Measurements from ENCODE around the gene SPATA9.

Gene SPATA9

GRCh38 chr5:95730011-95730700, 47.4 kb upstream of the SPATA9 start:
- H3K9me3 ChIP-seq (ENCODE audit: control insufficient read depth, insufficient read depth, low read depth, low read length), result no peaks in the 10 kb centered on the region
- ChIA-PET CTCF (interaction anchor here (0.7 to 1.9 kb wide), 7 partner anchors 51 to 116 kb away, joined by 3 to 10 read pairs (median 4); partner anchors contain the start of gene RFESD), POLR2A (interaction anchor here (0.7 to 3.4 kb wide), 17 partner anchors 8 to 105 kb away, joined by 3 to 34 read pairs (median 3); partner anchors contain the start of genes GLRX and RFESD)
- peak overlapping the region; percentile 93; the same call in 1 of the 2 replicates for H3K27ac ChIP-seq (ENCODE audit: extremely low read depth, low read depth, low read length)
- H3K4me3 ChIP-seq (ENCODE audit: low read depth, low read length), result peak overlapping the region; percentile 93
- H3K4me1 ChIP-seq (ENCODE audit: control insufficient read depth, insufficient read depth, low read length), result peaks cover 8% of the 10 kb centered on the region
- H3K36me3 ChIP-seq (ENCODE audit: control insufficient read depth in 2 of 2, insufficient read depth in 1 of 2, low read length in 2 of 2), result peaks cover 0 to 13% of the 10 kb centered on the region in 2 experiments; a peak in 1 of 3 replicates
- peak; percentile 32; the same call in 1 of the 2 replicates for TF ChIP-seq ZNF335 (tag by site-specific recombination; conservative IDR thresholded peaks at IDR 0.05)
- TF ChIP-seq ZBTB48 (tag by site-specific recombination; IDR thresholded peaks at IDR 0.05), result peak; percentile 18; the same call in 1 of the 2 replicates
- peak; percentile 49 for TF ChIP-seq PRDM6 (tag by site-specific recombination; IDR thresholded peaks at IDR 0.05)
- no peak for TF ChIP-seq ZNF747 (tag by site-specific recombination; IDR thresholded peaks at IDR 0.05)

DNA sequence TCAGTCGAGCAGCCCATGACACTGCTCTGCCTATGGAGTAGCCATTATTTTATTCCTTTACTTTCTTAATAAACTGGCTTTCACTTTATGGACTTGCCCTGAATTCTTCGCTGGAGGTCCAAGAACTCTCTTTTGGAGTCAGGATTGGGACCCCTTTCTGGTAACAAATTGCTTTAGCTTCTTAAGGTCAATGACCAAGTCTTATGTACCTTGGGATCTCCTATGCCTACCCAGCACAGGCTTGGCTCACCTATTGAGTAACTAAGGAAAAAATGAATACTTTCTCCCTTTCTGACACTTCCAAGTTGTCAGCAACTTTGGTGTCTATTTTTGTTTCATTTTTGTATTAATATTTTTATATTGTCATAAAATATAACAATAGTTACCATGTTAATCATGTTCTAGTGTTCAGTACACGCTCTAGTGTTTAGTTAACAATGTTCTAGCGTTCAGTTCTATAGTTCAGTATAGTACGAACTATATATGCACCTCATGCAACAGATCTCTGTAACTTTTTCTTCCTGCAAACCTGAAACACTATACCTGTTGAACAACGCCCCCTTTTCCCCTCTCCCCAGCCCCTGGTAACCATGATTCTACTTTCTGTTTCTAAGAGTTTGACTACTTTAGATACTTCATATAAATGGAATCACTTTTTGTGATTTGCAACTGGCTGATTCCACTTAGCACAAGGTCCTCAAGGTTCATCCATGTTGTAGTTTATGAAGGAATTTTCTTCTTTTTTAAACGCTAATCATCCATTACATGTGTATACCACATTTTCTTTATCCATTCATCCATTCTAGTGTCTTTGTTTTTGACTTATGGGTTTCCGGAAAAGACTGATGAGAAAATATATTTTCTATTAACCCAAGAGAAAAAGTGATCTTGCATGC, 46.6 kb upstream of the SPATA9 start:
- Histone ChIP-seq H3K4me1 (ENCODE audit: control insufficient read depth, insufficient read depth, low read length) (peaks cover 8% of the 10 kb centered on the region), H3K4me3 (ENCODE audit: low read depth, low read length) (no peak overlapping the region), H3K36me3 (ENCODE audit: control insufficient read depth in 2 of 2, insufficient read depth in 1 of 2, low read length in 2 of 2) (peaks cover 0 to 8% of the 10 kb centered on the region in 2 experiments; a peak in 1 of 3 replicates), H3K9me3 (ENCODE audit: control insufficient read depth, insufficient read depth, low read depth, low read length) (no peaks in the 10 kb centered on the region), H3K27ac (ENCODE audit: extremely low read depth, low read depth, low read length) (no peak overlapping the region)
- ChIA-PET POLR2A (interaction anchor here (3.2 kb wide), 1 partner anchor 82 kb away, joined by 34 read pairs; the partner anchor contains the start of gene RFESD), CTCF (interaction anchor here (1.2 to 1.9 kb wide), 2 partner anchors 65 to 117 kb away, joined by 4 to 10 read pairs; no protein-coding TSS in a partner anchor)
- TF ChIP-seq PRDM1 (tag by site-specific recombination; IDR thresholded peaks at IDR 0.05), result peak; percentile 73
- TF ChIP-seq ZNF548 (tag by site-specific recombination; IDR thresholded peaks at IDR 0.05), result no peak
- TF ChIP-seq ZSCAN16 (tag by site-specific recombination; IDR thresholded peaks at IDR 0.05), result peak; percentile 62
- TF ChIP-seq SCRT2 (tag by site-specific recombination; IDR thresholded peaks at IDR 0.05), result peak; percentile 69

GRCh38 chr5:95728494-95729114, 45.8 kb upstream of the SPATA9 start:
- CTCF ChIA-PET, result no interaction called here
- Histone ChIP-seq H3K4me3 (ENCODE audit: low read depth, low read length) (no peak overlapping the region), H3K36me3 (ENCODE audit: control insufficient read depth in 2 of 2, insufficient read depth in 1 of 2, low read length in 2 of 2) (peaks cover 0 to under 1% of the 10 kb centered on the region in 2 experiments; a peak in 1 of 3 replicates), H3K27ac (ENCODE audit: extremely low read depth, low read depth, low read length) (no peak overlapping the region), H3K9me3 (ENCODE audit: control insufficient read depth, insufficient read depth, low read depth, low read length) (no peaks in the 10 kb centered on the region), H3K4me1 (ENCODE audit: control insufficient read depth, insufficient read depth, low read length) (peaks cover 9% of the 10 kb centered on the region)
- POLR2A ChIA-PET, result no interaction called here
- TF ChIP-seq BCL6B (tag by site-specific recombination; IDR thresholded peaks at IDR 0.05) (no peak), ZNF560 (tag by site-specific recombination; IDR thresholded peaks at IDR 0.05; ENCODE audit: borderline replicate concordance) (no peak), ZNF76 (tag by site-specific recombination; IDR thresholded peaks at IDR 0.05; ENCODE audit: borderline replicate concordance, low read depth) (no peak), ZNF324 (tag by site-specific recombination; IDR thresholded peaks at IDR 0.05) (no peak), ZNF843 (tag by site-specific recombination; IDR thresholded peaks at IDR 0.05) (no peak), ZNF138 (tag by site-specific recombination; IDR thresholded peaks at IDR 0.05; ENCODE audit: borderline replicate concordance) (no peak), TCF7L2 (IDR thresholded peaks at IDR 0.05; ENCODE audit: borderline replicate concordance, low read depth, low read length) (no peak), ZNF2 (tag by site-specific recombination; IDR thresholded peaks at IDR 0.05) (no peak), ZNF311 (tag by site-specific recombination; IDR thresholded peaks at IDR 0.05; ENCODE audit: borderline replicate concordance) (no peak), KLF10 (tag by site-specific recombination; IDR thresholded peaks at IDR 0.05) (no peak), SALL2 (tag by site-specific recombination; IDR thresholded peaks at IDR 0.05; ENCODE audit: borderline replicate concordance) (no peak)
- TF ChIP-seq, protein P1, sequence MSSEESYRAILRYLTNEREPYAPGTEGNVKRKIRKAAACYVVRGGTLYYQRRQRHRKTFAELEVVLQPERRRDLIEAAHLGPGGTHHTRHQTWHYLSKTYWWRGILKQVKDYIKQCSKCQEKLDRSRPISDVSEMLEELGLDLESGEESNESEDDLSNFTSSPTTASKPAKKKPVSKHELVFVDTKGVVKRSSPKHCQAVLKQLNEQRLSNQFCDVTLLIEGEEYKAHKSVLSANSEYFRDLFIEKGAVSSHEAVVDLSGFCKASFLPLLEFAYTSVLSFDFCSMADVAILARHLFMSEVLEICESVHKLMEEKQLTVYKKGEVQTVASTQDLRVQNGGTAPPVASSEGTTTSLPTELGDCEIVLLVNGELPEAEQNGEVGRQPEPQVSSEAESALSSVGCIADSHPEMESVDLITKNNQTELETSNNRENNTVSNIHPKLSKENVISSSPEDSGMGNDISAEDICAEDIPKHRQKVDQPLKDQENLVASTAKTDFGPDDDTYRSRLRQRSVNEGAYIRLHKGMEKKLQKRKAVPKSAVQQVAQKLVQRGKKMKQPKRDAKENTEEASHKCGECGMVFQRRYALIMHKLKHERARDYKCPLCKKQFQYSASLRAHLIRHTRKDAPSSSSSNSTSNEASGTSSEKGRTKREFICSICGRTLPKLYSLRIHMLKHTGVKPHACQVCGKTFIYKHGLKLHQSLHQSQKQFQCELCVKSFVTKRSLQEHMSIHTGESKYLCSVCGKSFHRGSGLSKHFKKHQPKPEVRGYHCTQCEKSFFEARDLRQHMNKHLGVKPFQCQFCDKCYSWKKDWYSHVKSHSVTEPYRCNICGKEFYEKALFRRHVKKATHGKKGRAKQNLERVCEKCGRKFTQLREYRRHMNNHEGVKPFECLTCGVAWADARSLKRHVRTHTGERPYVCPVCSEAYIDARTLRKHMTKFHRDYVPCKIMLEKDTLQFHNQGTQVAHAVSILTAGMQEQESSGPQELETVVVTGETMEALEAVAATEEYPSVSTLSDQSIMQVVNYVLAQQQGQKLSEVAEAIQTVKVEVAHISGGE (tag by site-specific recombination; conservative IDR thresholded peaks at IDR 0.05; ENCODE audit: low read depth), result no peak
